ENCODE results near the gene HCRTR1. TPM values are rescaled to one million over a fixed set of nuclear protein-coding genes. Genes with fewer than 3 reads are reported as not detected.
A peak's percentile ranks its signal among the peaks of the same experiment; 100 is the strongest.

HCRTR1 gene
- total RNA-seq, 2 donors from 2014 or later, result not detected

DNA sequence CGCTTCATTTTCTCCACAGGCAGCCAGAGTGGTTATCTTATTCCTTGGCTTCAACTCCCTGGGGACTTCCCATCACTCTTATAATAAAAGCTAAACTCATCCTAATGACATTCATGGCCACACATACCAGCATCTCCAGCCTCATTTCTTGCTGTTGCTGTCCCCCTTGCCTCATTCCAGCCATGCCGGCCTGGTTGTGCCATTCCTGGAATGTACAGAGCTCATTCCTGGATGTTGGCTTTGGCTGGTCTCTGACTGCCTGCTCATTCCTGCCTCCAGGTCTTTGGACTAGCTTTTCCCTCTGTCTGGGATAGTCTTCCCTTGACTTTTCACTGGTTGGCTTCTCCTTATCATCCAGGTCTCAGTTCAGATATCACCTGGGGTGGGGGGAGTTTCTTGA is 29.6 kb downstream of the HCRTR1 start:
- Histone ChIP-seq H3K36me3 (no peaks in the 10 kb centered on the region), H3K27ac (no peak overlapping the region), H3K4me3 (no peak overlapping the region), H3K27me3 (replicated peaks; ENCODE audit: insufficient read depth) (no peaks in the 10 kb centered on the region), H3K4me1 (replicated peaks) (no peaks in the 10 kb centered on the region), H3K9me3 (no peaks in the 10 kb centered on the region)
- WGBS, result 78% methylated on average over 2 of the region's 2 CpGs
- DNase-seq (ENCODE audit: low spot score), result no peak
- intact Hi-C loops (cut with DNase I), result no loop called here
- TF ChIP-seq POLR2AphosphoS5 (IDR thresholded peaks at IDR 0.05), result no peak
- TF ChIP-seq, protein P1, sequence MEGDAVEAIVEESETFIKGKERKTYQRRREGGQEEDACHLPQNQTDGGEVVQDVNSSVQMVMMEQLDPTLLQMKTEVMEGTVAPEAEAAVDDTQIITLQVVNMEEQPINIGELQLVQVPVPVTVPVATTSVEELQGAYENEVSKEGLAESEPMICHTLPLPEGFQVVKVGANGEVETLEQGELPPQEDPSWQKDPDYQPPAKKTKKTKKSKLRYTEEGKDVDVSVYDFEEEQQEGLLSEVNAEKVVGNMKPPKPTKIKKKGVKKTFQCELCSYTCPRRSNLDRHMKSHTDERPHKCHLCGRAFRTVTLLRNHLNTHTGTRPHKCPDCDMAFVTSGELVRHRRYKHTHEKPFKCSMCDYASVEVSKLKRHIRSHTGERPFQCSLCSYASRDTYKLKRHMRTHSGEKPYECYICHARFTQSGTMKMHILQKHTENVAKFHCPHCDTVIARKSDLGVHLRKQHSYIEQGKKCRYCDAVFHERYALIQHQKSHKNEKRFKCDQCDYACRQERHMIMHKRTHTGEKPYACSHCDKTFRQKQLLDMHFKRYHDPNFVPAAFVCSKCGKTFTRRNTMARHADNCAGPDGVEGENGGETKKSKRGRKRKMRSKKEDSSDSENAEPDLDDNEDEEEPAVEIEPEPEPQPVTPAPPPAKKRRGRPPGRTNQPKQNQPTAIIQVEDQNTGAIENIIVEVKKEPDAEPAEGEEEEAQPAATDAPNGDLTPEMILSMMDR (IDR thresholded peaks at IDR 0.05), result no peak
- TF ChIP-seq POLR2A (IDR thresholded peaks at IDR 0.05), result no peak

DNA sequence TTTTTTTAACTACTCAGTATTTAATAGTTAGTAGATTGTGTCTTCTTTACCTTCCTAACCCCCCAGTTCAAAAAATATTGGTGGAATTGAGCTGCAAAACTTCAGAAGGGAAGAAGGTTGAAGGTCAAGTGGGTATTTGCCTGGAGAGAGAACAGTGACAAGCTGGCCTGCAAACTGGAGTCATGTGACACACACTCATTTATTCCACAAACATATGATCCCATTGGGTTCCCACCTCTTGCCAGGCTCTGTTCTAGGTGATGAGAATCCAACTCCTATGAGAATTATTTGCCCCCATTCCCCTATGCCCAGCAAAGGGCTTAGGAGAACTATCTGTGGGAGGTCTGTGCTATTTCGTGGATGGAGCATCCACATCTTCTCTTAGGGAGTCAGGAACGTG is 30.7 kb downstream of the HCRTR1 start:
- TF ChIP-seq POLR2A (IDR thresholded peaks at IDR 0.05) (no peak), POLR2AphosphoS5 (IDR thresholded peaks at IDR 0.05) (no peak)
- TF ChIP-seq, protein P1 (IDR thresholded peaks at IDR 0.05), result no peak
- Histone ChIP-seq H3K4me1 (replicated peaks) (no peaks in the 10 kb centered on the region), H3K27me3 (replicated peaks; ENCODE audit: insufficient read depth) (no peaks in the 10 kb centered on the region), H3K9me3 (no peaks in the 10 kb centered on the region), H3K36me3 (no peaks in the 10 kb centered on the region), H3K4me3 (no peak overlapping the region), H3K27ac (peak overlapping the region in 1 of 2 donors; percentile 26)
- intact Hi-C loops (cut with DNase I), result no loop called here
- no peak for DNase-seq (ENCODE audit: low spot score)
- WGBS, result 35% methylated on average over 2 of the region's 2 CpGs

DNA sequence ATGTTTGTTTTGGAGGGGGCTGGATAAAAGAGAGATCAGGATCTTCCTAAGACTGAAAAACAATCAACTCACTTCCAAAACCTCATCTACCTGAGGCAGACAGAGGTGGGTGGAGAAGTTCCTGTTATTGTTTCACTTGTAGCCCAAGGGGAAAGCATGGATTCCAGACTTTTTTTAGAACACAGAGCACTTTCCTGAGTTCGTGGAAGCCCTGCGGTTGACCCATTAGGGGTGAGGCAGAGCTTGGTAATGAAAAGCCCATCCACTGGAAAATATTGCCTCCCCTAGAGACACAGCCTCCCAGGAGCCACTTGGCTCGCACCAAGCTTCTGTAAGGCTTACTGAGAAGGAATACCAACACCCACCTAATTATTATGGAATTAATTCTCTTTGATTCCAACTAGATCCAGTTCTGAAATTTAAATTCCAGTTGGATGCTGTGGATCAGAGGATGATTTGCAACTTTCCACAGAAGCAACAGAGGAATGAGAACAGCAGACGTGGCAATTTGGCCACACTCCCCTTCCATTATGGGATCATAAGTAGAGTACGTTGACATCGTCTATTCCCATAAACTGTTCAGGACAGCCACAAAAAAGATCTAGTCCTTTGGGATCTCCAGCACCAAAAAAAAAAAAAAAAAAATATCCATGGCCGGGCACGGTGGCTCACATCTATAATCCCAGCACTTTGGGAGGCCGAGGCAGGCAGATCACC is 31.3 kb downstream of the HCRTR1 start:
- Histone ChIP-seq H3K4me1 (replicated peaks) (no peaks in the 10 kb centered on the region), H3K27me3 (replicated peaks; ENCODE audit: insufficient read depth) (no peaks in the 10 kb centered on the region), H3K36me3 (no peaks in the 10 kb centered on the region), H3K4me3 (no peak overlapping the region), H3K9me3 (no peaks in the 10 kb centered on the region), H3K27ac (peak overlapping the region in 1 of 2 donors; percentile 26)
- no peak for DNase-seq (ENCODE audit: low spot score)
- intact Hi-C loops (cut with DNase I), result no loop called here
- TF ChIP-seq POLR2A (IDR thresholded peaks at IDR 0.05) (no peak), POLR2AphosphoS5 (IDR thresholded peaks at IDR 0.05) (no peak)
- TF ChIP-seq, protein P1 (IDR thresholded peaks at IDR 0.05), result no peak
- 53% methylated on average over 9 of the region's 9 CpGs for WGBS

DNA sequence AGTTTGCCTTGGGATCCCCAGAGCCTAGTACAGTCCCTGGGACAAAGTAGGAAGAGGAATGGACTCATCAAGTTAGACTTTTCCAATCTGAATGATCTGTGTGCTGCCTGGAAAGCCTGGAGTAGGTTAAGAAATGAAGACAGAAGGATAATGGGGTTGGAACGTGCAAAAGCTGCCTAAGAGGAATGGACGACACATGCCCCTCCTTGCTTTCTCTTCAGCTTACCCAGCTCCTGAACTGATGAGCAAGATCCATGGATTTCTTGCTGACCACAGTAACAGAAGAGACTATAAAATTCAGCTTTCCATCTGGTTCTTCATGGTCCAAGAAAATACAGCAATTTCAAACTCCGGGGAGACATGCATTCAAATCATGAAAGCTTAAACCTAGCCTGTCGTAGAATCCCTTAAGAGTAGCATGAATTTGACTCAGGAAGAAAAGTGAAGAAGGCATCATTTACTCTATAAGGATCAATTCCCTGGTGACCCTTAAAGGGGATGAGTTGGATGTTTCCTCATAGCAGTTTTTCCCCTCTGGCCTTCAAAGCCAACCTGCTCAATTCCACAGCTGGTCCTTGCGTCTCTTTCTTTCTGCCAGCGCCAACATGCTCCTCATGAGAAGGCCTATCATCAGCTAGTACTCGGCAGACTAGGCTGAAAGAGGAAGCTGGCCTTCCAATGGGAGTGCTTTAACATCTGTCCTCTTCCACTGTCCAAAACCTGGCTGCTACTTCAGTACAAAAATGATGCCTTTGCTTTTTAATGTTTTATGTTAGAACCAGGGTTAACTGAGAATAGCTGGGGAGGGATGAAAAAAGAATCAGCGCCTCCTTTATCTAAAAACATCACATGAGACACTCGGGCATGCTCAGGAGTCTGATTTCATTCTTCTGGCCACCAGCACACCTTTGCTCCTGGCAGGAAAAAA is 32.9 kb downstream of the HCRTR1 start:
- intact Hi-C loops (cut with DNase I), result no loop called here
- DNase-seq (ENCODE audit: low spot score), result no peak
- Histone ChIP-seq H3K36me3 (no peaks in the 10 kb centered on the region), H3K27me3 (replicated peaks; ENCODE audit: insufficient read depth) (no peaks in the 10 kb centered on the region), H3K4me1 (replicated peaks) (no peaks in the 10 kb centered on the region), H3K9me3 (no peaks in the 10 kb centered on the region), H3K27ac (peak overlapping the region; percentile 46 to 55), H3K4me3 (no peak overlapping the region)
- TF ChIP-seq POLR2AphosphoS5 (IDR thresholded peaks at IDR 0.05) (no peak), POLR2A (IDR thresholded peaks at IDR 0.05) (no peak)
- TF ChIP-seq, protein P1 (IDR thresholded peaks at IDR 0.05), result no peak
- 40% methylated on average over 9 of the region's 9 CpGs for WGBS
